ENCODE measurements around the gene PRPH. TPM values are rescaled to one million over a fixed set of nuclear protein-coding genes. Genes with fewer than 3 reads are reported as not detected.

PRPH gene
- total and polyA plus RNA-seq, 2 of the 13 experiments (the other 11 are each of a cell fraction or from before 2014, with no cell fraction given) = 0.12 TPM; not detected in 1

GRCh38 chr12:49346659-49347310 lies 51.8 kb downstream of the PRPH start, which contains the start of gene DNAJC22:
Gene DNAJC22, plus strand, starts transcription at chr12:49346888. Its CDS starts 1,985 bp downstream, at chr12:49348873.
- in situ Hi-C loops (cut with HindIII; ENCODE audit: extremely low pct_ligation_motif_present, low pct_unique_long_range_greater_than_20kb) = loop anchor here (10.0 kb wide), 1 partner anchor 62 kb away; no protein-coding TSS in a partner anchor
- BruUV-seq (replicated peaks) = no TSS peak
- TF ChIP-seq MEIS2 (CRISPR knock-in tag; IDR thresholded peaks at IDR 0.05) (no peak; the same call in 1 of the 2 replicates), TCF7L2 (IDR thresholded peaks at IDR 0.05; ENCODE audit: low read depth, low read length) (no peak), ZFP1 (CRISPR knock-in tag; IDR thresholded peaks at IDR 0.05) (no peak), ZNF512B (CRISPR knock-in tag; IDR thresholded peaks at IDR 0.05; ENCODE audit: borderline replicate concordance) (no peak), ZNF407 (CRISPR knock-in tag; IDR thresholded peaks at IDR 0.05; ENCODE audit: not compliant biosample characterization) (no peak), PHF21A (CRISPR knock-in tag; IDR thresholded peaks at IDR 0.05) (peak; percentile 24; the same call in 1 of the 2 replicates), FUBP1 (CRISPR knock-in tag; IDR thresholded peaks at IDR 0.05; ENCODE audit: borderline replicate concordance) (0 out of 2 replicates have a peak, but pooled peaks have one; percentile 53), PPARG (CRISPR knock-in tag; conservative IDR thresholded peaks at IDR 0.05) (no peak), HMG20B (CRISPR knock-in tag; conservative IDR thresholded peaks at IDR 0.05) (no peak)

More at GRCh38 chr12:49346659-49347310, 51.8 kb downstream of the PRPH start, which contains the start of gene DNAJC22:
- intact Hi-C loops (cut with micrococcal nuclease; ENCODE audit: unreplicated experiment) = loop anchor here (1.0 kb wide), 1 partner anchor 23 kb away; the partner anchor contains the start of gene TROAP
- H3K27me3 ChIP-seq (ENCODE audit: control insufficient read depth in 1 of 2, insufficient read depth in 2 of 2, low read length in 2 of 2) = peaks cover 13 to 47% of the 10 kb centered on the region in 2 experiments; a peak in 4 of 5 replicates
- H3K27ac ChIP-seq (ENCODE audit: extremely low read length, insufficient read depth, low read length) = no peak within 1 kb of the TSS
- peak within 1 kb of the TSS; percentile 98 for H3K4me2 ChIP-seq (ENCODE audit: low read depth, low read length)
- POLR2A ChIA-PET = interaction anchor here (0.7 to 4.5 kb wide), 9 partner anchors 10 to 167 kb away, joined by 3 to 41 read pairs (median 8); partner anchors contain the start of genes SPATS2 and TROAP
- peaks cover 17% of the 10 kb centered on the region for H3K79me2 ChIP-seq (ENCODE audit: insufficient read depth, low read length)
- 1% methylated on average over 27 of the region's 47 CpGs for WGBS (ENCODE audit: low lambda C conversion rate)
- peak within 1 kb of the TSS; percentile 48 to 84 (median 63) for H3K4me3 ChIP-seq (replicated peaks in 1 of 3; ENCODE audit: insufficient read depth in 1 of 3, low read depth in 2 of 3, low read length in 3 of 3)
- peak; percentile 17 for ATAC-seq
- no peak for FAIRE-seq
- H3K4me1 ChIP-seq (ENCODE audit: insufficient read depth, low read length) = peaks cover 67% of the 10 kb centered on the region
- no peak within 1 kb of the TSS for H2AFZ ChIP-seq (ENCODE audit: low read length)
- no peaks in the 10 kb centered on the region for H3K9me3 ChIP-seq (ENCODE audit: low read length)
- H4K20me1 ChIP-seq (ENCODE audit: insufficient read depth, low read length) = 0 out of 2 replicates have a peak, but pooled peaks cover 6% of the 10 kb centered on the region
- no peak for DNase-seq (ENCODE audit: low spot score)
- H3K9ac ChIP-seq (ENCODE audit: insufficient read depth, low read depth, low read length) = peak within 1 kb of the TSS; percentile 42
- peaks cover 2 to 3% of the 10 kb centered on the region in 2 experiments; a peak in 2 of 5 replicates for H3K36me3 ChIP-seq (replicated peaks in 1 of 2; ENCODE audit: control insufficient read depth in 1 of 2, insufficient read depth in 2 of 2, low read length in 2 of 2)
- CTCF ChIA-PET (ENCODE audit: low intra/inter-chr PET ratio, low total read pairs) = interaction anchor here (1.0 to 3.0 kb wide), 3 partner anchors 15 to 167 kb away, joined by 4 to 6 read pairs (median 5); no protein-coding TSS in a partner anchor

All from HepG2 (cell line).